ENCODE measurements around the gene SRPX2.

SRPX2 gene

GRCh38 chrX:100625985-100626491, 18.0 kb upstream of the SRPX2 start:
- H3K9me2 ChIP-seq (replicated peaks; ENCODE audit: control insufficient read depth, low read length) = no peaks in the 10 kb centered on the region
- 0 out of 2 replicates have a peak overlapping the region, but pooled peaks have one; percentile 8 for H3K4me2 ChIP-seq (ENCODE audit: low read length)
- H4K20me1 ChIP-seq (ENCODE audit: control insufficient read depth, insufficient read depth, low read depth, low read length) = no peaks in the 10 kb centered on the region
- H3K27ac ChIP-seq (ENCODE audit: low read depth, low read length) = no peak overlapping the region
- H3K9me3 ChIP-seq (ENCODE audit: control insufficient read depth, insufficient read depth, low read length) = no peaks in the 10 kb centered on the region
- H3K4me1 ChIP-seq (ENCODE audit: control insufficient read depth, low read length) = peaks cover 10% of the 10 kb centered on the region
- H3K27me3 ChIP-seq (ENCODE audit: control insufficient read depth, low read length) = peaks cover 5% of the 10 kb centered on the region; the same call in 1 of the 2 replicates
- no peaks in the 10 kb centered on the region for H3K36me3 ChIP-seq (ENCODE audit: control insufficient read depth, low read length)
- no peak for TF ChIP-seq EZH2phosphoT487 (IDR thresholded peaks at IDR 0.05; ENCODE audit: borderline replicate concordance, low read length)
- TF ChIP-seq CTCF (IDR thresholded peaks at IDR 0.05; ENCODE audit: low read depth, low read length, poor library complexity, severe bottlenecking) = no peak
- H3K79me2 ChIP-seq (ENCODE audit: control insufficient read depth, low read length) = no peaks in the 10 kb centered on the region
- no peaks in the 10 kb centered on the region; the same call in 1 of the 2 replicates for H3F3A ChIP-seq (ENCODE audit: control insufficient read depth, insufficient read depth)
- no peak overlapping the region for H3K4me3 ChIP-seq (ENCODE audit: low read length)

- H3K9me3 ChIP-seq (ENCODE audit: control insufficient read depth, insufficient read depth, low read length) = no peaks in the 10 kb centered on the region
- no peak overlapping the region for H3K27ac ChIP-seq (ENCODE audit: low read depth, low read length)
- no peaks in the 10 kb centered on the region for H3K4me1 ChIP-seq (ENCODE audit: control insufficient read depth, low read length)
- H3K27me3 ChIP-seq (ENCODE audit: control insufficient read depth, low read length) = no peaks in the 10 kb centered on the region
- H3K36me3 ChIP-seq (ENCODE audit: control insufficient read depth, low read length) = no peaks in the 10 kb centered on the region
- no peak overlapping the region for H3K4me3 ChIP-seq (ENCODE audit: low read length)
- H3K79me2 ChIP-seq (ENCODE audit: control insufficient read depth, low read length) = no peaks in the 10 kb centered on the region
- no peaks in the 10 kb centered on the region for H3F3A ChIP-seq (ENCODE audit: control insufficient read depth, insufficient read depth)
- no peaks in the 10 kb centered on the region for H4K20me1 ChIP-seq (ENCODE audit: control insufficient read depth, insufficient read depth, low read depth, low read length)
- TF ChIP-seq EZH2phosphoT487 (IDR thresholded peaks at IDR 0.05; ENCODE audit: borderline replicate concordance, low read length) (no peak), CTCF (IDR thresholded peaks at IDR 0.05; ENCODE audit: low read depth, low read length, poor library complexity, severe bottlenecking) (no peak)
- no peak overlapping the region for H3K4me2 ChIP-seq (ENCODE audit: low read length)
- H3K9me2 ChIP-seq (replicated peaks; ENCODE audit: control insufficient read depth, low read length) = no peaks in the 10 kb centered on the region
These were observed 9.0 kb upstream of the SRPX2 start for GRCh38 chrX:100635040-100635439.

- Histone ChIP-seq H4K20me1 (ENCODE audit: control insufficient read depth, insufficient read depth, low read depth, low read length) (no peaks in the 10 kb centered on the region), H3F3A (ENCODE audit: control insufficient read depth, insufficient read depth) (no peaks in the 10 kb centered on the region), H3K9me2 (replicated peaks; ENCODE audit: control insufficient read depth, low read length) (no peaks in the 10 kb centered on the region), H3K27me3 (ENCODE audit: control insufficient read depth, low read length) (no peaks in the 10 kb centered on the region), H3K4me3 (ENCODE audit: low read length) (no peak overlapping the region), H3K79me2 (ENCODE audit: control insufficient read depth, low read length) (no peaks in the 10 kb centered on the region), H3K9me3 (ENCODE audit: control insufficient read depth, insufficient read depth, low read length) (no peaks in the 10 kb centered on the region), H3K27ac (ENCODE audit: low read depth, low read length) (no peak overlapping the region), H3K36me3 (ENCODE audit: control insufficient read depth, low read length) (no peaks in the 10 kb centered on the region), H3K4me2 (ENCODE audit: low read length) (no peak overlapping the region), H3K4me1 (ENCODE audit: control insufficient read depth, low read length) (no peaks in the 10 kb centered on the region)
- TF ChIP-seq CTCF (IDR thresholded peaks at IDR 0.05; ENCODE audit: low read depth, low read length, poor library complexity, severe bottlenecking) (no peak), EZH2phosphoT487 (IDR thresholded peaks at IDR 0.05; ENCODE audit: borderline replicate concordance, low read length) (no peak)
These were observed 8.0 kb upstream of the SRPX2 start for GRCh38 chrX:100635989-100636320.

All from DOHH2 (cell line).